ENCODE measurements around the gene FZR1.
"Not testable (repeated sequence)": the region's sequence is repeated elsewhere in the genome, so short reads cannot be mapped to it uniquely, and the experiment has no call there.

Gene FZR1

DNA sequence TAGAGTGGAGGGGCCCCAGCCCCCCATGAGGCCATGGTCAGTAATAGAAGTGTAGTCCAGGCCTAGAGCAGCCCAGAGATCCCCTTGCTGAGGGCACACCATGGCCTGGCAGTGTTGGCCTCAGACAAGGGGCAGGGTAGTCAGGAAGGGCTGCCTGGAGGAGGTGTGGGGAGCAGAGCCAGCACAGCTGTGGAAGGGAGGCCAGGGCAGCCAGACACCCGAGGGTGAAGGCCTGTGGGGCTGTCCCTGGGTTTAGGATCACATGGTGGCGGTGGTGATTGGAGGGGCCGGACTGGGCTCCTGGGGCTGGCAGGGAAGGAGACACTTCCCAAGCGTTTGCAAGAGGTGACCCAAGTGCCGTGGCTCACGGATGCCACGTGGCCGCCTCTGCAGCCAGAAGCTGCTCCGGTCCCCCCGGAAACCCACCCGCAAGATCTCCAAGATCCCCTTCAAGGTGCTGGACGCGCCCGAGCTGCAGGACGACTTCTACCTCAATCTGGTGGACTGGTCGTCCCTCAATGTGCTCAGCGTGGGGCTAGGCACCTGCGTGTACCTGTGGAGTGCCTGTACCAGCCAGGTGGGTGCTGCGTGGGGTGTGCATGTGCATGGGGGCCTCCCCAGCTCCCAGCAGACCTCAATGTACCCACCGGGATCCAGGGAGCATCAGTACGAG is 21.3 kb downstream of the FZR1 start:
- Mint-ChIP-seq H3K4me1 (no peaks in the 10 kb centered on the region), H3K9me3 (no peaks in the 10 kb centered on the region), H3K27me3 (no peaks in the 10 kb centered on the region), H3K36me3 (ENCODE audit: insufficient read depth) (peaks cover 25% of the 10 kb centered on the region), H3K27ac (ENCODE audit: low read depth) (no peak overlapping the region), H3K4me3 (no peak overlapping the region)
- no peak for DNase-seq (ENCODE audit: low spot score in 2 of 2)
- ATAC-seq (replicated peaks; ENCODE audit: extremely low read depth, poor library complexity, severe bottlenecking): no peak

DNA sequence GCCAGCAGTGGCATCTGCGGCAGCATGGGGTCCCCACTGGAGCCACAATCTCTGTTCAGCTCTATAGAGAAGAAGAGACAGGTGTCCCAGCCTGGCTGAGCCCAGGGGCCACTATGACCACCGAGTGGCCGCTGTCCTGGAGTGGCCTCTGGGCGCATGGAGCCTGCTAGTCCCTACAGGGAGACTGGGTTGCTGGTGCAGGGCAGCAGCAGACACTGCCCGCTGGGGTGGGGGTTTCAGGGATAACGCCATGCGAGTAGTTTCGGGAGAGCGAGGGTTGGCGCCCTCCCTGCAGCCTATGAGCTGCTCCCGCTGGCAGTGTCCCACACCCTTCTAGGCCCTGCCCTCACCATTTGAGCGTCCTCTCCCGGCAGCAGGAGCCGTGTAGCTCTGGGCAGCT is 22.0 kb downstream of the FZR1 start:
- ATAC-seq (replicated peaks; ENCODE audit: extremely low read depth, poor library complexity, severe bottlenecking): no peak
- Mint-ChIP-seq H3K36me3 (ENCODE audit: insufficient read depth) (peaks cover 25% of the 10 kb centered on the region), H3K4me3 (no peak overlapping the region), H3K27me3 (no peaks in the 10 kb centered on the region), H3K27ac (ENCODE audit: low read depth) (no peak overlapping the region), H3K9me3 (no peaks in the 10 kb centered on the region), H3K4me1 (no peaks in the 10 kb centered on the region)
- no peak for DNase-seq (ENCODE audit: low spot score in 2 of 2)

DNA sequence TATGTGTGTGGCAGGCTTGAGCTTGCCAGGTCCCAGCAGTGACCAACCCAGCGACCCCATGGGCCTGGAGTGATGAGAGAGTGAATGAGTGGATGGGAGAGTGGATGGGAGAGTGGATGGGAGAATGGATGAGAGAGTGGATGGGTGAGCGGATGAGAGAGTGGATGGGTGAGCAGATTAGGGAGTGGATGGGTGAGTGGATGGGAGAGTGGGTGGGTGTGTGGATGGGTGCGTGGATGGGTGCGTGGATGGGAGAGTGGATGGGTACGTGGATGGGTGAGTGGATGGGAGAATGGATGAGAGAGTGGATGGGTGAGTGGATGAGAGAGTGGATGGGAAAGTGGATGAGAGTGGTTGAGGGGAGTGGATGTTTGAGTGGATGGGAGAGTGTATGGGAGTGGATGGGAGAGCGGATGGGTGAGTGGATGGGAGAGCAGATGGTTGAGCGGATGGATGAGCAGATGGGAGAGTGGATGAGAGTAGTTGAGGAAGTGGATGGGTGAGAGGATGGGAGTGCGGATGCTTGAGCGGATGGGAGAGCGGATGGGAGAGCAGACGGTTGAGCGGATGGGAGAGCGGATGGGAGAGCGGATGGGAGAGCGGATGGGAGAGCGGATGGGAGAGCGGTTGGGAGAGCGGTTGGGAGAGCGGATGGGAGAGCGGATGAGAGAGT is 22.6 kb downstream of the FZR1 start:
- peaks cover 26% of the 10 kb centered on the region for H3K36me3 Mint-ChIP-seq (ENCODE audit: insufficient read depth)
- H3K4me1 Mint-ChIP-seq: no peaks in the 10 kb centered on the region
- no peak overlapping the region for H3K4me3 Mint-ChIP-seq
- no peak overlapping the region for H3K27ac Mint-ChIP-seq (ENCODE audit: low read depth)
- H3K9me3 Mint-ChIP-seq: no peaks in the 10 kb centered on the region
- ATAC-seq (replicated peaks; ENCODE audit: extremely low read depth, poor library complexity, severe bottlenecking): no peak
- DNase-seq (ENCODE audit: low spot score in 2 of 2): no peak
- H3K27me3 Mint-ChIP-seq: no peaks in the 10 kb centered on the region

DNA sequence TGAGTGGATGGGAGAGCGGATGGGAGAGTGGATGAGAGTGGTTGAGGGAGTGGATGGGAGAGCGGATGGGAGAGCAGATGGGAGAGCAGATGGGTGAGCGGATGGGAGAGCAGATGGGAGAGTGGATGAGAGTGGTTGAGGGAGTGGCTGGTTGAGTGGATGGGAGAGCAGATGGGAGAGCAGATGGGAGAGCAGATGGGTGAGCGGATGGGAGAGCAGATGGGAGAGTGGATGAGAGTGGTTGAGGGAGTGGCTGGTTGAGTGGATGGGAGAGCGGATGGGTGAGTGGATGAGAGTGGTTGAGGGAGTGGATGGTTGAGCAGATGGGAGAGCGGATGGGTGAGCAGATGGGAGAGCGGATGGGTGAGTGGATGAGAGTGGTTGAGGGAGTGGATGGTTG is 23.2 kb downstream of the FZR1 start:
- ATAC-seq (replicated peaks; ENCODE audit: extremely low read depth, poor library complexity, severe bottlenecking); H3K4me3 Mint-ChIP-seq; H3K4me1 Mint-ChIP-seq; H3K27me3 Mint-ChIP-seq; H3K9me3 Mint-ChIP-seq; H3K27ac Mint-ChIP-seq (ENCODE audit: low read depth); DNase-seq (ENCODE audit: low spot score in 2 of 2): not testable (repeated sequence)
- peaks cover 28% of the 10 kb centered on the region for H3K36me3 Mint-ChIP-seq (ENCODE audit: insufficient read depth)

DNA sequence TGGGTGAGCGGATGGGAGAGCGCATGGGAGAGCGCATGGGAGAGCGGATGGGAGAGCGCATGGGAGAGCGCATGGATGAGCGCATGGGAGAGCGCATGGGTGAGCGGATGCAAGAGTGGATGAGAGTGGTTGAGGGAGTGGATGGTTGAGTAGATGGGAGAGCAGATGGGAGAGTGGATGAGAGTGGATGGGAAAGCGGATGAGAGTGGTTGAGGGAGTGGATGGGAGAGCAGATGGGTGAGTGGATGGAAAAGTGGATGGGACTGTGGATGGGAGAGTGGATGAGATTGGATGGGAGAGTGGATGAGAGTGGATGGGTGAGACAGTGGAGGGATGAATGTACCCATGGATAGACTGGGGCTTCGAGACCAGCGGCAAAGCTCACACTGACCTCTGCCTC is 24.3 kb downstream of the FZR1 start:
- DNase-seq (ENCODE audit: low spot score in 2 of 2): no peak
- Mint-ChIP-seq H3K4me1 (no peaks in the 10 kb centered on the region), H3K27me3 (no peaks in the 10 kb centered on the region), H3K4me3 (no peak overlapping the region), H3K27ac (ENCODE audit: low read depth) (no peak overlapping the region), H3K36me3 (ENCODE audit: insufficient read depth) (peaks cover 27% of the 10 kb centered on the region), H3K9me3 (no peaks in the 10 kb centered on the region)
- no peak for ATAC-seq (replicated peaks; ENCODE audit: extremely low read depth, poor library complexity, severe bottlenecking)

DNA sequence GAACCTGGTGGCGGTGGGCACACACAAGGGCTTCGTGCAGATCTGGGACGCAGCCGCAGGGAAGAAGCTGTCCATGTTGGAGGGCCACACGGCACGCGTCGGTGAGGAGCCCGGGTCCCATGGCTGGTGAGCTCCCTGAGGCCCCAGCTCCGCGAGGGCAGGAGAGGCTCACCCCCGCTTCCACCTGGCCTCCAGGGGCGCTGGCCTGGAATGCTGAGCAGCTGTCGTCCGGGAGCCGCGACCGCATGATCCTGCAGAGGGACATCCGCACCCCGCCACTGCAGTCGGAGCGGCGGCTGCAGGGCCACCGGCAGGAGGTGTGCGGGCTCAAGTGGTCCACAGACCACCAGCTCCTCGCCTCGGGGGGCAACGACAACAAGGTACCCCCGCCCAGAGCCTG is 25.6 kb downstream of the FZR1 start:
- no peak for ATAC-seq (replicated peaks; ENCODE audit: extremely low read depth, poor library complexity, severe bottlenecking)
- Mint-ChIP-seq H3K4me1 (no peaks in the 10 kb centered on the region), H3K27me3 (no peaks in the 10 kb centered on the region), H3K36me3 (ENCODE audit: insufficient read depth) (peaks cover 28% of the 10 kb centered on the region), H3K9me3 (no peaks in the 10 kb centered on the region), H3K4me3 (no peak overlapping the region), H3K27ac (ENCODE audit: low read depth) (no peak overlapping the region)
- no peak for DNase-seq (ENCODE audit: low spot score in 2 of 2)

DNA sequence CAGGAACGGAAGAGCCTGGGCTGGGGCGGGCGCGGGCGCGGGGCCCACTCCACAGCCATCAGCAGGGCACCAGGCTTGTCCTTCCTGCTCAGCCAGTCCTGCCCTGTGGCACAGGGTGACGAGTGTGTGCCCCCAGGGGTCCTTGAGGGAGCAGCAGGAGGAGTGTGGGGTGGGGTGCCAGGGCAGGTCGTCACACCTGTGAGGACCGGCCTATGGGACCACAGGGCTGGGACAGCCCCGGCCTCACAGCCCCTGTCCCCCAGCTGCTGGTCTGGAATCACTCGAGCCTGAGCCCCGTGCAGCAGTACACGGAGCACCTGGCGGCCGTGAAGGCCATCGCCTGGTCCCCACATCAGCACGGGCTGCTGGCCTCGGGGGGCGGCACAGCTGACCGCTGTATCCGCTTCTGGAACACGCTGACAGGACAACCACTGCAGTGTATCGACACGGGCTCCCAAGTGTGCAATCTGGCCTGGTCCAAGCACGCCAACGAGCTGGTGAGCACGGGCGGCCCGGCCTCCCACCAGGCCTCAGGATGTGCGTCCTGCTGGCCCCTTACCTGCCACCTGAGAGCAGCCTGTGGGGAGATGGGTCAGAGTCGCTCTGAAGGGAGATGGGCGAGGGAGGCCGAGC is 26.2 kb downstream of the FZR1 start:
- H3K4me1 Mint-ChIP-seq: no peaks in the 10 kb centered on the region
- no peaks in the 10 kb centered on the region for H3K27me3 Mint-ChIP-seq
- H3K9me3 Mint-ChIP-seq: no peaks in the 10 kb centered on the region
- no peak overlapping the region for H3K27ac Mint-ChIP-seq (ENCODE audit: low read depth)
- no peak overlapping the region for H3K4me3 Mint-ChIP-seq
- DNase-seq (ENCODE audit: low spot score in 2 of 2) (no peak), ATAC-seq (replicated peaks; ENCODE audit: extremely low read depth, poor library complexity, severe bottlenecking) (no peak)
- peaks cover 30% of the 10 kb centered on the region for H3K36me3 Mint-ChIP-seq (ENCODE audit: insufficient read depth)

DNA sequence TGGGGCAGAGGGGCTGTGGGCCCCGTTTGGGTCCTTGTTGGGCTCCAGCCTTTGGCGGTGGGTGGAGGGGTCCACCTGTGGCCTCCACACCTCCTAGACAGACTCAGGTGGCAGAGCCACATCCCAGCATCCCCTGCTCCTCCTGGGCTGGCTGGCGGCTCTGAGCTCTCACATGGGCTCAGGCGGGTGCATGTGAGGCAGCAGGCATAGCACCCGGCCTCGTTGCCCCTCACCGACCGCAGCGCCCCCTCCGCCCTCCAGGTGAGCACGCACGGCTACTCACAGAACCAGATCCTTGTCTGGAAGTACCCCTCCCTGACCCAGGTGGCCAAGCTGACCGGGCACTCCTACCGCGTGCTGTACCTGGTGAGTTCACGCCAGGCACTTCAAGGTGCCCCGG is 26.9 kb downstream of the FZR1 start:
- ATAC-seq (replicated peaks; ENCODE audit: extremely low read depth, poor library complexity, severe bottlenecking) (no peak), DNase-seq (ENCODE audit: low spot score in 2 of 2) (no peak)
- Mint-ChIP-seq H3K9me3 (no peaks in the 10 kb centered on the region), H3K27me3 (no peaks in the 10 kb centered on the region), H3K27ac (ENCODE audit: low read depth) (no peak overlapping the region), H3K4me1 (no peaks in the 10 kb centered on the region), H3K4me3 (no peak overlapping the region), H3K36me3 (ENCODE audit: insufficient read depth) (peaks cover 30% of the 10 kb centered on the region)

DNA sequence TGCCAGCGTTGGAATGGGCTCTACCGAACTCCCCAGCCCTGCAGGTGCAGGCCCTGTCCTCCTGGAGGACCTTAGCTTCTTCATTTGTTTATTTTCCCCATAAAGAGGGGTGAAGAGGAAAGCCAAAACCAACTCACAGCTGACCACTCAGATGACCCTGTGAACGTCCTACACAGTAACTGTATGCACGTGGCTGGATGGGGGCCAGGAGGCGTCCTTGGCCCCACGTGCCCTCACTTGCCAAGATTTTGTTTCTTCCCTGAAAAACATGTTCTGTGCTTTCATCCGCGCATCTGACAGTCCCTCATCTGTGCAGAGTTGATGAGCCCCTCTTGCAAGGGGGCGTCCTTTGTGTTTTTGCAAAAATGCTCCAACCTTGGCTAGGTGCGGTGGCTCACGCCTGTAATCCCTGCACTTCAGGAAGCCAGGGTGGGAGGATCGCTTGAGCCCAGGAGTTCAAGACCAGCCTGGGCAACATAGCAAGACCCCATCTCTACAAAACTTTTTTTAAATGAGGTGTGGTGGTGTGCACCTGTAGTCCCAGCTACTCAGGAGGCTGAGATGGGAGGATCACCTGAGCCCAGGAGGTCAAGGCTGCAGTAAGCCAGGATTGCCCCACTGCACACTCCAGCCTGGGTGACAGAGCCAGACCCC is 27.6 kb downstream of the FZR1 start:
- Mint-ChIP-seq H3K36me3 (ENCODE audit: insufficient read depth) (peaks cover 30% of the 10 kb centered on the region), H3K9me3 (no peaks in the 10 kb centered on the region), H3K27ac (ENCODE audit: low read depth) (no peak overlapping the region), H3K27me3 (no peaks in the 10 kb centered on the region), H3K4me3 (no peak overlapping the region), H3K4me1 (no peaks in the 10 kb centered on the region)
- ATAC-seq (replicated peaks; ENCODE audit: extremely low read depth, poor library complexity, severe bottlenecking) (no peak), DNase-seq (ENCODE audit: low spot score in 2 of 2) (no peak)

DNA sequence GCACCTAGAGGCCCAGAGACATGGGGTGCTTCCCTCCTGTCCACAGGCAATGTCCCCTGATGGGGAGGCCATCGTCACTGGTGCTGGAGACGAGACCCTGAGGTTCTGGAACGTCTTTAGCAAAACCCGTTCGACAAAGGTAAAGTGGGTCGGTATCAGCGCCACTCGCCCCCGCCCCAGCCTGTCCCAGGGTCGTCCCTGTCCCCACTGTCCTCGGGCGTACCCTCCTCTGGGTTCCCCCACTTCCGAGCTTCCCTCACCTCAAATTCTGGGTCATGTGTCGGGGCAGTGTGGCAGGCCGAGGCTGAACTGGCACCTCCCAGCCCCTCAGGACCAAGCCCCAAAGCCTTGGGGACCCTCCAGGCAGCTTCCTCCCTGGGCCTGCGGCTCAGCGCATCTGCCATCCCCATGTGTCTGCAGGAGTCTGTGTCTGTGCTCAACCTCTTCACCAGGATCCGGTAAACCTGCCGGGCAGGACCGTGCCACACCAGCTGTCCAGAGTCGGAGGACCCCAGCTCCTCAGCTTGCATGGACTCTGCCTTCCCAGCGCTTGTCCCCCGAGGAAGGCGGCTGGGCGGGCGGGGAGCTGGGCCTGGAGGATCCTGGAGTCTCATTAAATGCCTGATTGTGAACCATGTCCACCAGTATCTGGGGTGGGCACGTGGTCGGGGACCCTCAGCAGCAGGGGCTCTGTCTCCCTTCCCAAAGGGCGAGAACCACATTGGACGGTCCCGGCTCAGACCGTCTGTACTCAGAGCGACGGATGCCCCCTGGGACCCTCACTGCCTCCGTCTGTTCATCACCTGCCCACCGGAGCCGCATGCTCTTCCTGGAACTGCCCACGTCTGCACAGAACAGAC is 28.5 kb downstream of the FZR1 start:
- DNase-seq (ENCODE audit: low spot score in 2 of 2) (no peak), ATAC-seq (replicated peaks; ENCODE audit: extremely low read depth, poor library complexity, severe bottlenecking) (no peak)
- peaks cover 33% of the 10 kb centered on the region for H3K36me3 Mint-ChIP-seq (ENCODE audit: insufficient read depth)
- no peaks in the 10 kb centered on the region for H3K9me3 Mint-ChIP-seq
- H3K4me3 Mint-ChIP-seq: no peak overlapping the region
- H3K27me3 Mint-ChIP-seq: no peaks in the 10 kb centered on the region
- H3K27ac Mint-ChIP-seq (ENCODE audit: low read depth): peak overlapping the region; percentile 41
- H3K4me1 Mint-ChIP-seq: no peaks in the 10 kb centered on the region

DNA sequence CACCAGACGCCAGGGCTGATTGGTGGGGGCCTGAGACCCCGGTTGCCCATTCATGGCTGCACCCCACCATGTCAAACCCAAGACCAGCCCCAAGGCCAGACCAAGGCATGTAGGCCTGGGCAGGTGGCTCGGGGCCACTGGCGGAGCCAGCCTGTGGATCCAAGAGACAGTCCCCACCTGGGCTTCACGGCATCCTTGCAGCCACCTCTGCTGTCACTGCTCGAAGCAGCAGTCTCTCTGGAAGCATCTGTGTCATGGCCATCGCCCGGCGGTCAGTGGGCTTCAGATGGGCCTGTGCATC is 29.1 kb downstream of the FZR1 start:
- H3K36me3 Mint-ChIP-seq (ENCODE audit: insufficient read depth): peaks cover 33% of the 10 kb centered on the region
- DNase-seq (ENCODE audit: low spot score in 2 of 2) (no peak), ATAC-seq (replicated peaks; ENCODE audit: extremely low read depth, poor library complexity, severe bottlenecking) (no peak)
- H3K4me1 Mint-ChIP-seq: no peaks in the 10 kb centered on the region
- H3K9me3 Mint-ChIP-seq: no peaks in the 10 kb centered on the region
- no peak overlapping the region for H3K4me3 Mint-ChIP-seq
- peak overlapping the region; percentile 25 for H3K27ac Mint-ChIP-seq (ENCODE audit: low read depth)
- H3K27me3 Mint-ChIP-seq: no peaks in the 10 kb centered on the region

DNA sequence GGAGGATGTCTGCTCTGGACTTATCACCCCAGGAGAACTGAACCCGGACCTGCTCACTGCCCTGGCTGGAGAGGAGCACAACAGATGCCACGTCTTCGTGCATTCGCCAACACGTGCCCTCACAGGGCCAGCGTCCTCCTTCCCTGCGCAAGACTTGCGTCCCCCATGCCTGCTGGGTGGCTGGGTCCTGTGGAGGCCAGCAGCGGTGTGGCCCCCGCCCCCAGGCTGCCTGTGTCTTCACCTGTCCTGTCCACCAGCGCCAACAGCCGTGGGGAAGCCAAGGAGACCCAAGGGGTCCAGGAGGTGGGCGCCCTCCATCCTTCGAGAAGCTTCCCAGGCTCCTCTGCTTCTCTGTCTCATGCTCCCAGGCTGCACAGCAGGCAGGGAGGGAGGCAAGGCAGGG is 29.5 kb downstream of the FZR1 start:
- H3K4me1 Mint-ChIP-seq: no peaks in the 10 kb centered on the region
- ATAC-seq (replicated peaks; ENCODE audit: extremely low read depth, poor library complexity, severe bottlenecking) (no peak), DNase-seq (ENCODE audit: low spot score in 2 of 2) (no peak)
- no peaks in the 10 kb centered on the region for H3K27me3 Mint-ChIP-seq
- H3K9me3 Mint-ChIP-seq: no peaks in the 10 kb centered on the region
- peaks cover 33% of the 10 kb centered on the region for H3K36me3 Mint-ChIP-seq (ENCODE audit: insufficient read depth)
- no peak overlapping the region for H3K4me3 Mint-ChIP-seq
- peak overlapping the region; percentile 25 for H3K27ac Mint-ChIP-seq (ENCODE audit: low read depth)
